ENCODE measurements around the gene ZNF177.

Gene ZNF177

GRCh38 chr19:9427941-9428340, 65.1 kb downstream of the ZNF177 start:
- DNase-seq (ENCODE audit: low read depth in 2 of 2), result no peak
- no peak for TF ChIP-seq CTCF (IDR thresholded peaks at IDR 0.05; ENCODE audit: low read depth, low read length)
- no peak overlapping the region for H3K4me3 ChIP-seq (replicated peaks in 1 of 2; ENCODE audit: low read depth in 2 of 2, low read length in 2 of 2)

GRCh38 chr19:9430444-9430843, 67.6 kb downstream of the ZNF177 start:
- no peak for DNase-seq (ENCODE audit: low read depth in 2 of 2)
- TF ChIP-seq CTCF (IDR thresholded peaks at IDR 0.05; ENCODE audit: low read depth, low read length), result no peak
- H3K4me3 ChIP-seq (replicated peaks in 1 of 2; ENCODE audit: low read depth in 2 of 2, low read length in 2 of 2), result no peak overlapping the region

GRCh38 chr19:9431475-9431874, 68.7 kb downstream of the ZNF177 start:
- DNase-seq (ENCODE audit: low read depth in 2 of 2), result peak; percentile 30 to 82
- peak; percentile 78 for TF ChIP-seq CTCF (IDR thresholded peaks at IDR 0.05; ENCODE audit: low read depth, low read length)
- H3K4me3 ChIP-seq (replicated peaks in 1 of 2; ENCODE audit: low read depth in 2 of 2, low read length in 2 of 2), result no peak overlapping the region
